ENCODE data around the gene SSH2. TPM values are rescaled to one million over a fixed set of nuclear protein-coding genes. Genes with fewer than 3 reads are reported as not detected.
A peak's percentile ranks its signal among the peaks of the same experiment; 100 is the strongest.

The SSH2 gene
- total and polyA plus RNA-seq, 2 of the 13 experiments (the other 11 are each of a cell fraction or from before 2014, with no cell fraction given): 6.0 to 6.4 TPM

- TF ChIP-seq CREBL2 (CRISPR knock-in tag; IDR thresholded peaks at IDR 0.05; ENCODE audit: borderline replicate concordance) (no peak), POLR2G (IDR thresholded peaks at IDR 0.05; ENCODE audit: low read depth, low read length) (0 out of 2 replicates have a peak, but pooled peaks have one; percentile 36), ZNF337 (CRISPR knock-in tag; IDR thresholded peaks at IDR 0.05; ENCODE audit: borderline replicate concordance, low read depth) (peak; percentile 49; the same call in 1 of the 2 replicates), GABPB1 (CRISPR knock-in tag; IDR thresholded peaks at IDR 0.05) (peak; percentile 58; the same call in 1 of the 2 replicates), SAP130 (CRISPR knock-in tag; IDR thresholded peaks at IDR 0.05; ENCODE audit: low read depth) (peak; percentile 61), ZBTB44 (CRISPR knock-in tag; IDR thresholded peaks at IDR 0.05) (peak; percentile 32; the same call in 1 of the 2 replicates), SIN3A (IDR thresholded peaks at IDR 0.05; ENCODE audit: borderline replicate concordance, low read depth, low read length) (0 out of 2 replicates have a peak, but pooled peaks have one; percentile 63), MEIS2 (CRISPR knock-in tag; IDR thresholded peaks at IDR 0.05) (peak; percentile 14; the same call in 1 of the 2 replicates), ZNF737 (CRISPR knock-in tag; IDR thresholded peaks at IDR 0.05; ENCODE audit: borderline replicate concordance) (0 out of 2 replicates have a peak, but pooled peaks have one; percentile 48), GABPA (IDR thresholded peaks at IDR 0.05; ENCODE audit: low read depth, low read length) (peak; percentile 30), GABPA (CRISPR knock-in tag; IDR thresholded peaks at IDR 0.05; ENCODE audit: low read depth) (no peak), MXD3 (CRISPR knock-in tag; IDR thresholded peaks at IDR 0.05) (peak; percentile 42; the same call in 1 of the 2 replicates), E2F5 (CRISPR knock-in tag; conservative IDR thresholded peaks at IDR 0.05) (peak; percentile 42; the same call in 1 of the 2 replicates), ARID4A (CRISPR knock-in tag; IDR thresholded peaks at IDR 0.05; ENCODE audit: borderline replicate concordance) (peak; percentile 30; the same call in 1 of the 2 replicates), KAT8 (CRISPR knock-in tag; IDR thresholded peaks at IDR 0.05) (no peak), PREB (CRISPR knock-in tag; IDR thresholded peaks at IDR 0.05) (no peak), BCL3 (CRISPR knock-in tag; IDR thresholded peaks at IDR 0.05) (peak; percentile 61; the same call in 1 of the 2 replicates)
Measured at GRCh38 chr17:29589524-29590410, 340.3 kb downstream of the SSH2 start, which contains the start of gene GIT1 (continued).

Data from HepG2 (cell line).